ENCODE measurements around the gene ALLC.

GRCh38 chr2:3647246-3647645 is 10.8 kb upstream of the ALLC start:
- TF ChIP-seq, protein P1, sequence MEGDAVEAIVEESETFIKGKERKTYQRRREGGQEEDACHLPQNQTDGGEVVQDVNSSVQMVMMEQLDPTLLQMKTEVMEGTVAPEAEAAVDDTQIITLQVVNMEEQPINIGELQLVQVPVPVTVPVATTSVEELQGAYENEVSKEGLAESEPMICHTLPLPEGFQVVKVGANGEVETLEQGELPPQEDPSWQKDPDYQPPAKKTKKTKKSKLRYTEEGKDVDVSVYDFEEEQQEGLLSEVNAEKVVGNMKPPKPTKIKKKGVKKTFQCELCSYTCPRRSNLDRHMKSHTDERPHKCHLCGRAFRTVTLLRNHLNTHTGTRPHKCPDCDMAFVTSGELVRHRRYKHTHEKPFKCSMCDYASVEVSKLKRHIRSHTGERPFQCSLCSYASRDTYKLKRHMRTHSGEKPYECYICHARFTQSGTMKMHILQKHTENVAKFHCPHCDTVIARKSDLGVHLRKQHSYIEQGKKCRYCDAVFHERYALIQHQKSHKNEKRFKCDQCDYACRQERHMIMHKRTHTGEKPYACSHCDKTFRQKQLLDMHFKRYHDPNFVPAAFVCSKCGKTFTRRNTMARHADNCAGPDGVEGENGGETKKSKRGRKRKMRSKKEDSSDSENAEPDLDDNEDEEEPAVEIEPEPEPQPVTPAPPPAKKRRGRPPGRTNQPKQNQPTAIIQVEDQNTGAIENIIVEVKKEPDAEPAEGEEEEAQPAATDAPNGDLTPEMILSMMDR (IDR thresholded peaks at IDR 0.05) = no peak
- no peak for TF ChIP-seq POLR2A (IDR thresholded peaks at IDR 0.05)
- TF ChIP-seq POLR2AphosphoS5 (IDR thresholded peaks at IDR 0.05) = no peak
